WTC11 (cell line): ENCODE measurements around the gene TXNDC2. TPM values are rescaled to one million over a fixed set of nuclear protein-coding genes. Genes with fewer than 3 reads are reported as not detected.
"Not testable (repeated sequence)": the region's sequence is repeated elsewhere in the genome, so short reads cannot be mapped to it uniquely, and the experiment has no call there.

Experiments
- ATAC-seq: fragments of 200-7000 bp; cut with Tn5 transposase; 2 replicates; pipeline ENCODE4 v1.10.0; 2021; ENCODE audit warnings: mild to moderate bottlenecking, moderate library complexity
- CTCF ChIA-PET: fragments of 300-600 bp; sonication (Branson Sonifier 250); formaldehyde crosslinking; loops from one replicate; lab custom pipeline; 2021; ENCODE audit warnings: antibody characterized with exemption; lab: Charles Lee
- POLR2A ChIA-PET: fragments of 350-600 bp; sonication (Branson Sonifier 250); formaldehyde crosslinking; loops from one replicate; lab custom pipeline; 2021; ENCODE audit warnings: antibody characterized with exemption; lab: Charles Lee
- DNase-seq: peaks from one replicate; pipeline ENCODE4 v3.0.0; 2021; ENCODE audit warnings: low spot score
- H3K27ac Mint-ChIP-seq: 2 replicates; pipeline ENCODE4 v1.8.0; 2021; ENCODE audit warnings: mixed read lengths
- H3K27me3 Mint-ChIP-seq: 2 replicates; pipeline ENCODE4 v1.8.0; 2021; ENCODE audit warnings: low read depth, mild to moderate bottlenecking, moderate library complexity, mixed read lengths
- H3K36me3 Mint-ChIP-seq: 2 replicates; pipeline ENCODE4 v1.8.0; 2021; ENCODE audit warnings: mixed read lengths
- H3K4me1 Mint-ChIP-seq: 2 replicates; pipeline ENCODE4 v1.8.0; 2022; ENCODE audit warnings: mixed read lengths
- H3K4me3 Mint-ChIP-seq: 2 replicates; pipeline ENCODE4 v1.8.0; 2021; ENCODE audit warnings: mild to moderate bottlenecking, moderate library complexity, mixed read lengths
- H3K9me3 Mint-ChIP-seq: 2 replicates; pipeline ENCODE4 v1.8.0; 2021; ENCODE audit warnings: mixed read lengths
- CREB1 ChIP-seq: sonication (generic); formaldehyde crosslinking; IDR thresholded peaks from 2 replicates; pipeline ENCODE4 v1.8.0; 2023; ENCODE audit warnings: mild to moderate bottlenecking, missing genetic modification reagents
- ELF4 ChIP-seq: sonication (generic); formaldehyde crosslinking; IDR thresholded peaks from 2 replicates; pipeline ENCODE4 v1.8.1; 2022; ENCODE audit warnings: low read depth, mild to moderate bottlenecking, moderate library complexity, missing genetic modification reagents
- ESRRA ChIP-seq: sonication (generic); formaldehyde crosslinking; IDR thresholded peaks from 2 replicates; pipeline ENCODE4 v1.8.1; 2022; ENCODE audit warnings: mild to moderate bottlenecking, missing genetic modification reagents, borderline replicate concordance
- FOXK1 ChIP-seq: sonication (generic); formaldehyde crosslinking; IDR thresholded peaks from 2 replicates; pipeline ENCODE4 v1.8.0; 2022; ENCODE audit warnings: mild to moderate bottlenecking, moderate library complexity, missing genetic modification reagents
- GABPB1 ChIP-seq: sonication (generic); formaldehyde crosslinking; IDR thresholded peaks from 2 replicates; pipeline ENCODE4 v1.8.1; 2023; ENCODE audit warnings: mild to moderate bottlenecking, missing genetic modification reagents
- NFE2L1 ChIP-seq: sonication (generic); formaldehyde crosslinking; IDR thresholded peaks from 2 replicates; pipeline ENCODE4 v1.8.1; 2023; ENCODE audit warnings: missing genetic modification reagents
- SMAD3 ChIP-seq: sonication (generic); formaldehyde crosslinking; IDR thresholded peaks from 2 replicates; pipeline ENCODE4 v1.8.0; 2022; ENCODE audit warnings: missing genetic modification reagents, mild to moderate bottlenecking, borderline replicate concordance
- STAT6 ChIP-seq: sonication (generic); formaldehyde crosslinking; conservative IDR thresholded peaks from 2 replicates; pipeline ENCODE4 v1.8.1; 2023; ENCODE audit warnings: mild to moderate bottlenecking, low read depth, missing genetic modification reagents, moderate library complexity
- ZNF121 ChIP-seq: sonication (generic); formaldehyde crosslinking; IDR thresholded peaks from 2 replicates; pipeline ENCODE4 v1.8.0; 2023; ENCODE audit warnings: missing genetic modification reagents
- ZNF317 ChIP-seq: sonication (generic); formaldehyde crosslinking; IDR thresholded peaks from 2 replicates; pipeline ENCODE4 v1.8.1; 2023; ENCODE audit warnings: low read depth, mild to moderate bottlenecking, moderate library complexity, missing genetic modification reagents, borderline replicate concordance
- ZNF396 ChIP-seq: fragments of 250-450 bp; sonication (Bioruptor Pico); IDR thresholded peaks from 2 replicates; pipeline ENCODE4 v1.8.0; 2021; ENCODE audit warnings: mild to moderate bottlenecking, moderate library complexity, borderline replicate concordance
- ZNF532 ChIP-seq: fragments of 250-450 bp; sonication (Bioruptor Pico); IDR thresholded peaks from 2 replicates; pipeline ENCODE4 v1.9.0; 2021; ENCODE audit warnings: mild to moderate bottlenecking, borderline replicate concordance
- total RNA-seq: library from RNA; stranded (reverse); gene quantifications from 3 replicates; pipeline ENCODE4 v1.2.3, GENCODE V29; 2021
- TF ChIP-seq, protein P1 (sequence below): sonication (generic); formaldehyde crosslinking; IDR thresholded peaks from 2 replicates; pipeline ENCODE4 v1.8.0; 2023; ENCODE audit warnings: missing genetic modification reagents
- TF ChIP-seq, protein P2 (sequence below): sonication (generic); formaldehyde crosslinking; IDR thresholded peaks from 2 replicates; pipeline ENCODE4 v1.8.1; 2023; ENCODE audit warnings: mild to moderate bottlenecking, moderate library complexity, missing genetic modification reagents

The TXNDC2 gene
- total RNA-seq, 1 experiment from 2014 or later = 0.26 TPM

GRCh38 chr18:9890196-9890595, 4.4 kb downstream of the TXNDC2 start:
- ChIA-PET POLR2A (no interaction called here), CTCF (no interaction called here)
- no peak for ATAC-seq
- Mint-ChIP-seq H3K27me3 (no peaks in the 10 kb centered on the region), H3K4me1 (no peaks in the 10 kb centered on the region), H3K4me3 (no peak overlapping the region), H3K36me3 (no peaks in the 10 kb centered on the region), H3K27ac (no peak overlapping the region), H3K9me3 (peaks cover 8% of the 10 kb centered on the region)
- DNase-seq = no peak
- no peak for TF ChIP-seq ESRRA (CRISPR knock-in tag)
- no peak for TF ChIP-seq STAT6 (CRISPR knock-in tag)
- TF ChIP-seq, protein P1, sequence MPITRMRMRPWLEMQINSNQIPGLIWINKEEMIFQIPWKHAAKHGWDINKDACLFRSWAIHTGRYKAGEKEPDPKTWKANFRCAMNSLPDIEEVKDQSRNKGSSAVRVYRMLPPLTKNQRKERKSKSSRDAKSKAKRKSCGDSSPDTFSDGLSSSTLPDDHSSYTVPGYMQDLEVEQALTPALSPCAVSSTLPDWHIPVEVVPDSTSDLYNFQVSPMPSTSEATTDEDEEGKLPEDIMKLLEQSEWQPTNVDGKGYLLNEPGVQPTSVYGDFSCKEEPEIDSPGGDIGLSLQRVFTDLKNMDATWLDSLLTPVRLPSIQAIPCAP (CRISPR knock-in tag) = no peak
- no peak for TF ChIP-seq SMAD3 (CRISPR knock-in tag)

GRCh38 chr18:9890957-9891356, 5.2 kb downstream of the TXNDC2 start:
- DNase-seq (no peak), ATAC-seq (no peak)
- Mint-ChIP-seq H3K4me1 (no peaks in the 10 kb centered on the region), H3K4me3 (no peak overlapping the region), H3K27ac (no peak overlapping the region), H3K27me3 (no peaks in the 10 kb centered on the region), H3K9me3 (peaks cover 8% of the 10 kb centered on the region), H3K36me3 (no peaks in the 10 kb centered on the region)
- ChIA-PET CTCF (no interaction called here), POLR2A (no interaction called here)
- TF ChIP-seq ZNF532 (CRISPR knock-in tag) (no peak), ELF4 (CRISPR knock-in tag) (no peak), GABPB1 (CRISPR knock-in tag) (no peak), ZNF121 (no peak), CREB1 (CRISPR knock-in tag) (no peak), ZNF396 (CRISPR knock-in tag) (no peak), FOXK1 (no peak), ZNF317 (CRISPR knock-in tag) (no peak), NFE2L1 (CRISPR knock-in tag) (no peak)
- TF ChIP-seq, protein P2, sequence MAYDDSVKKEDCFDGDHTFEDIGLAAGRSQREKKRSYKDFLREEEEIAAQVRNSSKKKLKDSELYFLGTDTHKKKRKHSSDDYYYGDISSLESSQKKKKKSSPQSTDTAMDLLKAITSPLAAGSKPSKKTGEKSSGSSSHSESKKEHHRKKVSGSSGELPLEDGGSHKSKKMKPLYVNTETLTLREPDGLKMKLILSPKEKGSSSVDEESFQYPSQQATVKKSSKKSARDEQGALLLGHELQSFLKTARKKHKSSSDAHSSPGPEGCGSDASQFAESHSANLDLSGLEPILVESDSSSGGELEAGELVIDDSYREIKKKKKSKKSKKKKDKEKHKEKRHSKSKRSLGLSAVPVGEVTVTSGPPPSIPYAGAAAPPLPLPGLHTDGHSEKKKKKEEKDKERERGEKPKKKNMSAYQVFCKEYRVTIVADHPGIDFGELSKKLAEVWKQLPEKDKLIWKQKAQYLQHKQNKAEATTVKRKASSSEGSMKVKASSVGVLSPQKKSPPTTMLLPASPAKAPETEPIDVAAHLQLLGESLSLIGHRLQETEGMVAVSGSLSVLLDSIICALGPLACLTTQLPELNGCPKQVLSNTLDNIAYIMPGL (CRISPR knock-in tag) = no peak

DNA sequence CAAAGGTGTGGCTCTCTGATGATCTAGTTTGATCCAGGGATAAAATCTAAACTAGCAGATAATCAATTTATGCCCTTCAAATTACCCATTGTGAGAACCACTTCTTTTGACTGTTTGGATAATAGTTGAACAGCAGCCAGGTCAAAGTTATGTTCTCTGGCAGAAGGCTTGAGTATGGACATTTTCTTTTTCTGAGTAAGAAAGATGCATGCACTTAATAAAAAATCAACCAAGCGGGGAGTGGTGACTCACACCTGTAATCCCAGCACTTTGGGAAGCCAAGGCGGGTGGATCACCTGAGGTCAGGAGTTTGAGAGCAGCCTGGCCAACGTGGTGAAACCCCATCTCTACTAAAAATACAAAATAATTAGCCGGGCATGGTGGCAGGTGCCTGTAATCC, 5.7 kb downstream of the TXNDC2 start:
- H3K36me3 Mint-ChIP-seq, H3K4me1 Mint-ChIP-seq, CTCF ChIA-PET, ATAC-seq, H3K27ac Mint-ChIP-seq, H3K27me3 Mint-ChIP-seq, DNase-seq, POLR2A ChIA-PET, H3K4me3 Mint-ChIP-seq, H3K9me3 Mint-ChIP-seq: not testable (repeated sequence)
